GM21825 (cell line): ENCODE data around the gene DIDO1.

ENCODE experiments used
- ATAC-seq: cut with Tn5 transposase; IDR thresholded peaks from one replicate; pipeline ENCODE4 v1.9.1; 2021; ENCODE audit warnings: mild to moderate bottlenecking, moderate library complexity; ENCODE audit not compliant: unreplicated experiment

Gene DIDO1

GRCh38 chr20:62898093-62898964 is 28.0 kb downstream of the DIDO1 start:
- no peak for ATAC-seq

GRCh38 chr20:62897666-62898065 is 28.6 kb downstream of the DIDO1 start:
- ATAC-seq: no peak

GRCh38 chr20:62896526-62896925 is 29.8 kb downstream of the DIDO1 start:
- no peak for ATAC-seq

GRCh38 chr20:62895539-62895938 is 30.8 kb downstream of the DIDO1 start:
- ATAC-seq: no peak

GRCh38 chr20:62894261-62894660 is 32.0 kb downstream of the DIDO1 start:
- ATAC-seq: no peak

- ATAC-seq: no peak
Measured at GRCh38 chr20:62893700-62894099, 32.6 kb downstream of the DIDO1 start.

GRCh38 chr20:62892348-62893304 is 33.7 kb downstream of the DIDO1 start:
- no peak for ATAC-seq

GRCh38 chr20:62891111-62891510 is 35.2 kb downstream of the DIDO1 start:
- ATAC-seq: no peak

- no peak for ATAC-seq
Measured at GRCh38 chr20:62890444-62890843, 35.9 kb downstream of the DIDO1 start.

GRCh38 chr20:62889871-62890270 is 36.4 kb downstream of the DIDO1 start:
- no peak for ATAC-seq

- no peak for ATAC-seq
Measured at GRCh38 chr20:62889411-62889810, 36.9 kb downstream of the DIDO1 start.

GRCh38 chr20:62888910-62889309 is 37.4 kb downstream of the DIDO1 start:
- no peak for ATAC-seq

GRCh38 chr20:62888406-62888805 is 37.9 kb downstream of the DIDO1 start:
- no peak for ATAC-seq

GRCh38 chr20:62887860-62888239 is 38.5 kb downstream of the DIDO1 start:
- no peak for ATAC-seq

- no peak for ATAC-seq
Measured at GRCh38 chr20:62887152-62887859, 39.0 kb downstream of the DIDO1 start.

- ATAC-seq: no peak
Measured at GRCh38 chr20:62886709-62887058, 39.6 kb downstream of the DIDO1 start.

GRCh38 chr20:62885896-62886708 is 40.2 kb downstream of the DIDO1 start:
- no peak for ATAC-seq

GRCh38 chr20:62885046-62885895 is 41.0 kb downstream of the DIDO1 start:
- no peak for ATAC-seq

- ATAC-seq: no peak
Measured at GRCh38 chr20:62884556-62884955, 41.7 kb downstream of the DIDO1 start.
